Measurements from ENCODE around the gene HDAC4. TPM values are rescaled to one million over a fixed set of nuclear protein-coding genes. Genes with fewer than 3 reads are reported as not detected.
A peak's percentile ranks its signal among the peaks of the same experiment; 100 is the strongest.

The HDAC4 gene
- total RNA-seq, 1 experiment from 2014 or later = 32.0 TPM

GRCh38 chr2:239145106-239145505 lies 255.7 kb downstream of the HDAC4 start:
- Histone ChIP-seq H4K8ac (replicated peaks; ENCODE audit: insufficient read length, low read depth, low read length) (no peak overlapping the region), H3K56ac (ENCODE audit: insufficient read length, low read depth, low read length) (no peak overlapping the region), H4K20me1 (ENCODE audit: control insufficient read depth, insufficient read depth, insufficient read length) (no peaks in the 10 kb centered on the region), H3K79me1 (ENCODE audit: insufficient read depth, low read depth, low read length, poor library complexity, severe bottlenecking) (no peaks in the 10 kb centered on the region), H3K14ac (ENCODE audit: insufficient read depth, low read length) (no peak overlapping the region), H3K4me1 (ENCODE audit: insufficient read depth, low read length) (no peaks in the 10 kb centered on the region), H3K79me2 (ENCODE audit: insufficient read depth, low read length) (no peaks in the 10 kb centered on the region), H3K23me2 (ENCODE audit: insufficient read length, low read depth, low read length, poor library complexity, severe bottlenecking) (no peaks in the 10 kb centered on the region), H2BK20ac (ENCODE audit: low read depth, low read length, poor library complexity, severe bottlenecking) (no peak overlapping the region), H3K23ac (ENCODE audit: insufficient read length, low read depth, low read length) (no peak overlapping the region), H3K4ac (ENCODE audit: low read depth, low read length) (no peak overlapping the region), H3K27ac (ENCODE audit: insufficient read length, low read depth, low read length) (no peak overlapping the region), H2AK5ac (ENCODE audit: insufficient read length, low read length) (no peak overlapping the region), H4K91ac (ENCODE audit: insufficient read length, low read depth, low read length) (no peak overlapping the region), H3T11ph (ENCODE audit: low read length) (no peak overlapping the region), H3K18ac (ENCODE audit: insufficient read length, low read depth, low read length) (no peak overlapping the region), H3K9ac (ENCODE audit: extremely low read depth, insufficient read length, low read length) (no peak overlapping the region), H3K27me3 (ENCODE audit: insufficient read depth, low read length) (no peaks in the 10 kb centered on the region), H3K4me2 (ENCODE audit: insufficient read depth, insufficient read length, low read length) (no peak overlapping the region), H2AFZ (ENCODE audit: low read length) (no peak overlapping the region), H2BK15ac (ENCODE audit: low read depth, low read length) (no peak overlapping the region), H4K5ac (ENCODE audit: insufficient read length, low read depth, low read length) (no peak overlapping the region), H2BK120ac (ENCODE audit: low read depth, low read length, poor library complexity, severe bottlenecking) (no peak overlapping the region), H3K9me3 (ENCODE audit: control insufficient read depth, low read depth, low read length) (no peaks in the 10 kb centered on the region), H2BK5ac (ENCODE audit: insufficient read length, low read length) (no peak overlapping the region), H2BK12ac (ENCODE audit: insufficient read length, low read depth, low read length) (no peak overlapping the region)
- H3K27ac Mint-ChIP-seq = peak overlapping the region in 2 of 3 experiments; percentile 36 to 52; a peak in 1 of 7 replicates
- no peak for DNase-seq
- H3K36me3 Mint-ChIP-seq (ENCODE audit: insufficient read depth in 1 of 3, low read depth in 3 of 3) = peaks cover 7 to 47% (median 38%) of the 10 kb centered on the region in 3 experiments; a peak in 6 of 7 replicates
- no peaks in the 10 kb centered on the region; a peak in 1 of 5 replicates for H3K9me3 Mint-ChIP-seq
- TF ChIP-seq CTCF (conservative IDR thresholded peaks at IDR 0.05) = 0 out of 3 replicates have a peak, but pooled peaks have one; percentile 16
- no peak overlapping the region for H3K4me3 Mint-ChIP-seq
- no peaks in the 10 kb centered on the region for H3K27me3 Mint-ChIP-seq (ENCODE audit: low read depth)
- H3K4me1 Mint-ChIP-seq = no peaks in the 10 kb centered on the region
- WGBS (ENCODE audit: extremely low coverage, insufficient read length, low lambda C conversion rate) = no CpG with 5 or more reads among the region's 15 CpGs
